ENCODE measurements around the gene ABHD2. TPM values are rescaled to one million over a fixed set of nuclear protein-coding genes. Genes with fewer than 3 reads are reported as not detected.

ABHD2 gene
- polyA plus RNA-seq, 4 donors, result 30.1 to 34.9 (median 31.2) TPM

DNA sequence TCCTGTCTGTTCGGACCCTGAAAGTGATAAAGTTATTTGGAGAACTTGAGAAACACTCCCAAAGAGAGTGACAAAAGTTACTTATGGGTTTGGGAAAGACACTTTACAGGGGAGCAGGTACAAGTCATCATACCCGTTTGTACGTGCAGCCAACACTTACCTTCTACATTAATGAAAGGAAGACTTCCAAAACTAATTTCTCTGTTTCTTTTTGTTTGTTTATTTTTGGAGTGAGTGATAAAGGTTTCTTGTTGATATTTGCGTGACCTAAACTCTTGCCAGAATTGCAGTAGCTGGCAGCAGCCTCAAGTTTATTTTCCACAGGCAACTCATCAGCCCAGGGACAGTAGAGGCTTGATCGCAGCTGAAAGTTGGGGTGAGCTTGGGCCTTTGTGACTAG, 8.4 kb downstream of the ABHD2 start:
- no peak for DNase-seq (ENCODE audit: low read depth in 4 of 4, low spot score in 2 of 4)

- DNase-seq (ENCODE audit: low read depth in 4 of 4, low spot score in 2 of 4), result no peak
Measured at GRCh38 chr15:89097313-89097712, 9.1 kb downstream of the ABHD2 start.

DNA sequence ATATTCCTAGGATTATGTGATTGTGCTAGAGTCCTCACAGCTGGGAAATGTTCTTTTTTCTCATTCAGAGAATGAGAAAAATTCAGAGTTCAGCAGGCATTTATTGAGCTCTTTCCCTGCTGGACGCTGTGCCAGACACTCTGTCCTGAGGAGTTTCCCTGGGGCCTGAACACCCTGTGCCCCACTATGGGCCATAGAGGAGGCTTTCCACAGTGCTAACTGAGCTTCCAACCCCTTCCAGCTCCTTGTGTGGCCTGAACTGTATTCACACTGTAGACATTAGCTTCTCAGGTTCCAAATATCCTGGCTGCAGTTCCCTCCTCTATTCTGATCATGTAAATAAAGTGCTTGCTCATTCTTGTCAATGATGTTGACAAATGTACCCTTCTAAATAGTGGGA, 10.0 kb downstream of the ABHD2 start:
- no peak for DNase-seq (ENCODE audit: low read depth in 4 of 4, low spot score in 2 of 4)

DNA sequence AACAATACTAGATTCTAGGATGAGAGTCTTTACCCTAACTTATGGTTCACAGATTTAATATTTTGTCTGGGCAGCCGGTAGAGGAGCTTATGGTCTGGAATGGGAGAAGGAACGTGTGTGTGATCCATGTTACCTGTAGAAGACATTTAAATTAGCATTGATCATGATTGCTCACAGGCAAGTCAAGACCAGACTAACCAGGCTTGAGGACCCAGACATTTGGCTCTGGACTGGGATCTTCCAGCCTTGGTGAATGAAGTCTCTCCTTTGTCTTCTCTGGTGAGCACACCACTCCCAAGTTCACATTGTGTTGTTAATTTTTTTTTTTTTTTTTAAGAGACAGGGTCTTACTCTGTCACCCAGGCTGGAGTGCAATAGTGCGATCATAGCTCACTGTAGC, 11.7 kb downstream of the ABHD2 start:
- no peak for DNase-seq (ENCODE audit: low read depth in 4 of 4, low spot score in 2 of 4)

DNA sequence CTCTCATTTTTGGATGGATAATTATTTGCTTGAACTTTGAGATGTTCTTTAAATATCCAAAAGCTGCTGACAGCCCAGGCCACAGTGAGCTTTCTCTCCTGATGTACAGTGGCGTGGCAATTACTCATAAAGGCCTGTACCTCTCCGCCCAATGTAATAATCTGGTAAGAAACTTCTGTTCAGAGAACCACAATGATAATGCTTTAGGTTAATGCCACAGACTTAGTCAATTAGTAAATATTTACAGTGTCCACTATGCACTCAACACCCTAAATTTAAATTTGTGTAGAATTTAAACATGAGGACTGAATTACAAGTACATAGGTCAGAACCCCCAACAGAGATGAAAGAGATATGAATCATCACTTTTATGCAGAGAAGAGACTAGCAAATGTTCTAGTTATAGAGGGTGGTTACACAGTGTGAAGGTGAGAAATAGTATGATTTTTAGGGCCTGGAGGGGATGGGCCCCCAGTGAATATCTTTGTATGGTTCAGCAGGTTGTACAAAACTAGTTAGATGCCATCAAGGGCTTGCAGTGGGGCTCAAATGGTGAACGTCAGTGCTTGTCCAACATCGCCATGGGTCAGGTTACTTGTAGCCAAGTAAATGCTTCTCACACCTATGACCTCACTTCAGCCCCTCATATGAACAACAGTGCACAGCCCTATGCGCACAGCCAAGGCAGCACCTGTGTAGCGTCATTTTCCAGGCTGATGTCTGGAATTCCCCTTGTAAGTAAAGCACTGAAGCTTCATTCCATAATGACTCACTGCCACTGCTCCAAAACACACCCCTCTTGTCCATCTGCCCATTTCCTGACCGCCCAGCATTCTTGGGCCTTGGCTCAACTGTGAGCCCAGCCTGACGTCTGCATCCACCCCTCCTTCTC, 13.3 kb downstream of the ABHD2 start:
- DNase-seq (ENCODE audit: low read depth in 4 of 4, low spot score in 2 of 4), result no peak

DNA sequence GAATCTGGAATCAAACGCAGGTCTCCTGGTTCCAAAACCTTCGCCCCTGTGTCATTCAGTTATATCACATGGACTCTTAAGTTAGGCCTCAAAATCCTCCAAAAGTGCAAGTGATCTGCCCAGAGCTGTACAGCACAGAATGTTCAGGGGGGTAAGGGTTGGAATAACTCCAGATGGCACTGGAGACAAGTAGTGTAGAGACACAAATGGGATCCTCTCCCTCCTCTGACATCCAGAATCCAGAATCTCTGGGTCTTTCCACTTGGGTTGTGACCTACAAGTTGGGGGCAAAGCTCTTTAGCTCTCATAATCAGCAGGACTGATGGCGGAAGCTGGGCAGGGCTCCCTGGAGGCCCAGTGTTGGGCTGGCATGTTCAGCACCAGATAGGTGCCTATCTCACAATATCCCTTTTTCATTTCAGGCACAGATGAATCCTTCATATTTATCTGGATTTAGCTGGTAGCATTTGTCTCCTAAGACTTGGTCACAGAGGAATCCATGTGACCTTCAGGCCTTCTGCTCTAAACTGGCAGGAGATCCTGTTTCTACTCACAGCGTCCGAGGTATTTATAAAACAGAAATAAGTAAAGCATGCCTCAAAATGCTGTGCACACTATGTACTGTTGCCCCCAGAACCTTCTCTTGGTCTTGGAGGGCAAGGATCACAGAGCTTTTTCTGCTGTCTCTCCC, 15.4 kb downstream of the ABHD2 start:
- DNase-seq (ENCODE audit: low read depth in 4 of 4, low spot score in 2 of 4), result no peak

DNA sequence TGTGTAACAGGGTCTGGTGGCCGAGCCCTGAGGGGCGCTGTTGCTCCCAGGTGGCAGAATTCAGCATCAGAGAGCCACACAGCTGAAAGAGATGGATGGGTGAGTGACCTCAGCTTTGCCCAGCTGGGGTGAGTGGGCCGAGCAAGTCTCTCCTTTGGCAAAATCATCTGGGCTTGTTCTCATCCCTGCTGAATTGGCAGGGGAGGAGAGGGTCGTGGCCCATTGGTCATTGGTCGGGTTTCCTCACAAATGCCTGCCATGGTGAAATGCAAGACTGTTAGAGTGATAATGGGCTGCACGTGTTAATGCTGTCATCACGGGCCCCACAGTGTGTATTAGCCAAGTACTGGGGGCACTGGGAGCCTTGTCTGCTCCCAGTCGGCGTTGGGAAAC, 15.9 kb downstream of the ABHD2 start:
- no peak for DNase-seq (ENCODE audit: low read depth in 4 of 4, low spot score in 2 of 4)

DNA sequence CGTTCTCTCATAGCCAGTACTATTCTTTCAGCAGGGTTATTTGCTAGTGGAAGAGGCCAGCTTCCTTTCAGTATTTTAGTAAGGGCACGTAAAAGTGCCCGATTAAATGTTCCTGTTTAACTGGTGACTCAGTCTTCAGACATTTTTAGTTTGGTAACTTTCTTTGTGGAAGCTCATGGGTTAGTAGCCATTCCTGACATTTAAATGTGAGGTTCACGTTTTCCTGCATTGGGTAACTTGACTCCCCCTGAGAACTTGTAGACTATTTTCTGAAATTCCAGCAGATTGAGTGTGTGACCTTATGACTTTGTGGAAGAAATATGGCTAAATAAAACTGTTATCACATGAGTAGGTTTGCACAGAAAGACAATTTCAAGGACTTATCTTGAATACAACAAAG, 16.9 kb downstream of the ABHD2 start:
- DNase-seq (ENCODE audit: low read depth in 4 of 4, low spot score in 2 of 4), result peak in 1 of 4 donors; percentile 58

- no peak for DNase-seq (ENCODE audit: low read depth in 4 of 4, low spot score in 2 of 4)
Measured at GRCh38 chr15:89106200-89106599, 17.9 kb downstream of the ABHD2 start.

DNA sequence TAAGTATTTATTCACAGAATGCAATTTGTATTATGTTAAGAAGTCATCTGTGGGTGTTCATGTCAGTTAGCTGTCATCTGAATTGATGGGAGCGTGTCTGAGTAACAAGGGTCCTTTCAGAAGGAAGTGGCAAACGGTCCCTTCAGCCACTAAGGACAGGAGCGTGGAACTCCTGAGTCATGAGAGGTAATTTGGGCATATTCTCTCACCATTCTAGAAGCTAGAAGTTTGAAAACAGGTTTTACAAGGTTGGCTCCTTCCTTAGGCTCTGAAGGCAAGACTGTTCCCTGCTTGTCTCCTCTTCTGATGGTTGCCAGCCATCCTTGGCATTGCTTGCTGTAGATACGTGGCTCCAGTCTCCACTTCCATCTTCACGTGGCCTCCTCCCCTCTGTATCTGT, 19.7 kb downstream of the ABHD2 start:
- no peak for DNase-seq (ENCODE audit: low read depth in 4 of 4, low spot score in 2 of 4)

- DNase-seq (ENCODE audit: low read depth in 4 of 4, low spot score in 2 of 4), result no peak
Measured at GRCh38 chr15:89108835-89109234, 20.6 kb downstream of the ABHD2 start.

DNA sequence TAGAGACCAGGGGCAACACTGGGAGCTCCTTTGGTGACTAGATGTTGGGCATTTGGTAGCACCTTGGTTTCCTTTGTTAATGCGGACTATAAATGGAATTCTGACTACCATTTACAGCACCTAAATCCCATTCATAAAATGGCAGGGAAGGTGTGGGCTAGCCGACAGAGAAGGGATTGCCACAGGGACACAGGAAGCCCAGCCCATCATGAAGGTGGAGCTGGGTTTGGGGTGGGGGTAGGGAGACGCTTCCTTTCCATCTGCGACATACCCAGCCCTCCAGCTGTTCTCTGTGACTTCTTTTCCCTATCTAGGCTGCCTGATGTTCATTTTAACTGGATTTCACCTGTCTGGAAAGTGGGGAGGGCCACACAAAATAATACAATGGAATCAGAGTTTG, 21.0 kb downstream of the ABHD2 start:
- no peak for DNase-seq (ENCODE audit: low read depth in 4 of 4, low spot score in 2 of 4)

DNA sequence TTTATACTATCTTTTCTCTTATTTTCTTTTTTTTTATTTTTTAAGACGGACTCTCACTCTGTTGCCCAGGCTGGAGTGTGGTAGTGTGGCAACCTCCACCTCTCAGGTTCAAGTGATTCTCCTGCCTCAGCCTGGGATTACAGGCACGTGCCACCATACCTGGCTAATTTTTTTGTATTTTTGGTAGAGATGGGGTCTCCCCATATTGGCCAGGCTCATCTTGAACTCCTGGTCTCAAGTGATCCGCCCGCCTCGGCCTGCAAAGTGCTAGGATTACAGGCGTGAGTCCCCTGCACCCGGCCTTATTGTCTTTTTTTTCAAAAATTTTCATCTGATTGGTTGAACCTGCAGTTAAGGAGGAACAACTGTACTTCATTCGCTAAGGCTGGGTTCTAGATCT, 21.8 kb downstream of the ABHD2 start:
- no peak for DNase-seq (ENCODE audit: low read depth in 4 of 4, low spot score in 2 of 4)

DNA sequence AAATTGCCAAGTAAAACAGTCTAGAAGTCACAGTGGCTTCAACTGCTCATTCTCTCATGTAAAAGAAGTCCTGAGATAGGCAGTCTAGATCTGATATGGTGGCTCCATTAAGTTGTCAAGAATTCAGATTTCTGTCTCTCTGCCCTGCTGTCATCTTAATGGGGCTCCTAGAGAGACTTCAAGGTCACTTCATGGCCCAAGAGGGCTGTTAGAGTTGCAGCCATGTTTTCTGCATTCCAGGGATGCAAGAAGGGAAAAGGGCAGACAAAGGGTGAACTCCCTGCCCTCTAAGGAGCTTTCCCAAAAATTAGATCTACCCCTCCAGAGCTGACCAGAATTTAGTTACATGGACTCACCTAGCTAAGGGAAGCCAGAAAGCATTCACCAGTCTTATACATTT, 23.1 kb downstream of the ABHD2 start:
- DNase-seq (ENCODE audit: low read depth in 4 of 4, low spot score in 2 of 4), result no peak

DNA sequence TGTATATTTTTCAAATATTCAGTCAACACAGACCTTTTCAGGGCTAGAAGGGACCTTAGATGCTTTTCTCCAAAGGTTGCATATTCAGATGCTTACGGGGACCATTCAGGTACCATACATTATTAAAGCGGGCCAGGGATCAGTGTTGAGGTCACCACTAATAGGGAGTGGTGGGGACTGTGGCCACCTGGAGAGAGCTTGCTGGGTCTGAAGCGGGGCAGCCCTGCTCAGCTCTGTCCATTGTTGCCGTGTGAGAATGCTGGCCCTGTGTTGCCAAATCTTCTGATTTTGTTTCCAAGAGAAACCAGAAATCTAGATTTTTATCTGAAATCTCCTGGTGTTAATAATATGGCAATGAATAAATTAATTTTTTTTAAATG, 23.7 kb downstream of the ABHD2 start:
- no peak for DNase-seq (ENCODE audit: low read depth in 4 of 4, low spot score in 2 of 4)

- DNase-seq (ENCODE audit: low read depth in 4 of 4, low spot score in 2 of 4), result no peak
Measured at GRCh38 chr15:89112341-89112971, 24.2 kb downstream of the ABHD2 start.

- no peak for DNase-seq (ENCODE audit: low read depth in 4 of 4, low spot score in 2 of 4)
Measured at GRCh38 chr15:89113296-89114024, 25.2 kb downstream of the ABHD2 start.

DNA sequence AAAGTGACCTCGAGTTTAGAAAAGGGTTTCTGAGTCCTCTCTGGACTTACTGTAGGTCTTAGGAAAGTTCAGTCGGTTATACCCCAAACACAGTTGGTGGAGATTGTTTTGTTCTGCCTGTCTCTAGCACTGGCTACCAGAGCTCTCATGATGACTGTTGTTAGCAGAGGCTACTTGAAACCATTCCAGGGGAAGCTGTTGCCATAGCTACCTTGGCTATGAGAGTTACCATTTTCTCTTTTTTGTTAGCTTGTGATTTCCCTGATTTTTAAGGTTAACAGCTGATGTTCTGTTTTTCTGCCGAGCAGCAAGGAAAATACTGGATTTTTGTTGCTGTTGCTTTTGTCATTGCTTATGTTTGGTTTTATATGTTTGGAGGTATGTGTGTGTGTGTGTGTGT, 26.7 kb downstream of the ABHD2 start:
- no peak for DNase-seq (ENCODE audit: low read depth in 4 of 4, low spot score in 2 of 4)

GRCh38 chr15:89115547-89115946, 27.3 kb downstream of the ABHD2 start:
- no peak for DNase-seq (ENCODE audit: low read depth in 4 of 4, low spot score in 2 of 4)

- no peak for DNase-seq (ENCODE audit: low read depth in 4 of 4, low spot score in 2 of 4)
Measured at GRCh38 chr15:89116404-89116803, 28.1 kb downstream of the ABHD2 start.

DNA sequence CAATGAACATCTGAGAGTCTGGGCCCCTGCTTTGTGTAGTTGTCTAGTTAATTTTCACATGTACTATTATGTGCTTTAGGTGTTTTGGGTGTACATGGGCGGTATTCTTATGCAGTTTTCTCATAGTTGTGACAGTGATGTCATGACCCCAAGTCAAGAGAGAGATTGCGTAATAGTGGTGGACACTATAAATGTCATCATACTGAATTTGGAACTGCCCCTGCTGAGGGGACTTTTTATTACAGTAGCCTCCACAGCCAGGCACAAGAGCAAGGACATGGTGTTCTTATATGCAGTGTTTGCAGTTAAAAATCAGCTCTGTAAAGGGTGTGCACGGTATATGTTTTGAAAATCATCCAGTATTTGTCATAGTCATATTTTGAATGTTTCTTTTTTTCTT, 29.5 kb downstream of the ABHD2 start:
- no peak for DNase-seq (ENCODE audit: low read depth in 4 of 4, low spot score in 2 of 4)
